DMS114 treated with DMSO at 0.1 percent for 48 hours (cell line): ENCODE data around the gene SYCP2L.

Source experiments
- DNase-seq: peaks from one replicate; lab custom pipeline; 2025; ENCODE audit not compliant: unreplicated experiment; lab: John Stamatoyannopoulos, UW

Gene SYCP2L

DNA sequence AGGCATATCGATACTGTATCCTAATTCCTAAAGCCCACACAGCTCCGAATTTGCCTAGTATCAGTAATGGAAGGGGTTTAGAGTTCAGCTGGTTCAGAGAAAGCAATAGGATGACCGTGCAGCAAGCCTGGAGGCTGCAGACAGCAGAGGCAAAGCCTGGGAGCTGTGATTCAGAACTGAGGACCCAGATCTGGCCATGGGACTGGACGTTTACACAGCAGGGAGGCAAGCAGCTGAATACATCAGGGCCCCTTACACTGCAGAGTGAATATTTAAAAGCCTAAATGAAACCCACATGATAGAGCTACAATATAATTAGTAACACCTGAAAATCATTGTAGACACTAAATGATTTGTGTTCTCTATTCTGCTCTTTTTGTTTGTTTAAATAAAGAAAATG lies 119.2 kb downstream of the SYCP2L start:
- no peak for DNase-seq

GRCh38 chr6:11007715-11008608 lies 121.1 kb downstream of the SYCP2L start:
- no peak for DNase-seq

DNA sequence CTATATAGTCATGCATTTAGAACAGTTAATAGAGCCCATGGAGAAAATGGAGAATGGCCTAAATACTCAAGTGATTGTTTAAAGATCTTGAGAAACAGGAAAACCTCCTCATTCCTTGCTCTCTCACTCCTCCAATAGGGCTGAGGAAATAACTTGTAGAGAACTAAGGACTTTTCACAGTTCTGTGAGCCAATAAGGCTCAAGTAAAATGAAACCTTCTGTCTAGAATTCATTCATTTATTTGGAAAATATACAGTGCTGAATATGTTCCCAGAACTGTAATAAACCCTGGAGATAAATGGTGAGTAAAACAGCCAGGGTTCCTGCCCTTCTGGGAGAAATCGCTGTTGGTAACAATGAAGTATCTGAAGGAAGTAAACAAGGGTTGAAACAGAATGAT lies 122.0 kb downstream of the SYCP2L start:
- DNase-seq: no peak

DNA sequence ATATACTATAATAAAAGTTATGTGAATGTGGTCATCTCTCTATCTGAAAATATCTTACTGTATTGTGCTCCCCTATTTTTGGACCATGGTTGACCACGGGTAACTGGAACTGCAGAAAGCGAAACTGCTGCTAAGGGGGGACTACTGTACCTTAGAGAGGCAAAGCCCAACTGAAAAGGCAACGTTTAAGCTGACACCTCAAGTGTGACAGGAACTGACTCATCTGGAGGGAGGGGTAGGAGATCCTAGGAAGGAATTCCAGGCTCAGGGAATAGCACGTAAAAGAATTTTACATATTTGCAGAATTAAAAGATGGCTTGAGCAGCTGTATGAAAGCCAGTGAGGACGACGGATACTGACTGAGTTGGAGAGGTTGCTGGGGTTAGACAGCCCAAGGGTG lies 122.5 kb downstream of the SYCP2L start:
- no peak for DNase-seq

DNA sequence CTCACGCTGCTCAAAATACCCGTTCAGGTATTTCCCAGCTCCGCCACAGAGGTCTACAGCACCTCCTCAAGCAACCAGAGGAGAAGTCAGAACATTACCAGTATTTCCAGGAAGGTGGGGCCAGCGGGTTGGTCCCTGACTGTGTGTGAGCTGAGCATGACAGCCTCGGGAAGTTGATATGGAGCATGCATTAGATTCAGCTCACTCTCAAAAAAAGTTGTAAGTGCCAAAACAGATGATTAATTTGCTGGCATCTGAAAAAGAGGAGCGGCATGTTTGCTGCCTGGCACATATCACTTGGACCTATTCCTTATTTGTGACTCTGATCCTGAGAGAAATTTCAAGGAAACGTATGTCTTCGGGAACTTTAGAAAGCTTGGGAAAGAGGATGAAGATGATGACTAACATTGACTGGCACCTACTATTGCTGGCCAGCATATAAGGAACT lies 125.0 kb downstream of the SYCP2L start:
- DNase-seq: no peak

DNA sequence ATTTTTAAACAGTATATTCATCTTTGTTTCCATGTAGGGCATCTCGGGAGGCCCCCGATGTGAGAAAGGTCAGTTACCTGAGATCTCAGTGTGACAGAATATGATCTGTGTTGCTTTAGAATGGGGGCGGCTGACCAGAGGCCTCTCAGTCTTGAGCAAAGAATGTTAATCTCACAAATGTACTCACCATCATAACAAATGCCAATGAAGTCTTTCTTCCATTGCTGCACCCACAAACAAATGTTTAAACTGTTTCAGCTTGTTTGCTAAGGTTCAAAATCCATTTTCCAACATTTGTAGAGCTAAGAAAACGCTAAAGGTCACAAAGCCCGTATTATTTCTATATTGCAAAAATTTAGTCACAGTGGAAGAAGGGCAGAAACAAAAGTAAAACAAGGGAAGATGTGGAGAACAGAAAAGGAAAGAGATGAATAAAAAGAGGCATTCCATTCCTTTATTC lies 125.5 kb downstream of the SYCP2L start:
- no peak for DNase-seq

GRCh38 chr6:11012976-11013720 lies 126.3 kb downstream of the SYCP2L start:
- DNase-seq: no peak

- no peak for DNase-seq
Observed at GRCh38 chr6:11013721-11014070, 126.8 kb downstream of the SYCP2L start.

DNA sequence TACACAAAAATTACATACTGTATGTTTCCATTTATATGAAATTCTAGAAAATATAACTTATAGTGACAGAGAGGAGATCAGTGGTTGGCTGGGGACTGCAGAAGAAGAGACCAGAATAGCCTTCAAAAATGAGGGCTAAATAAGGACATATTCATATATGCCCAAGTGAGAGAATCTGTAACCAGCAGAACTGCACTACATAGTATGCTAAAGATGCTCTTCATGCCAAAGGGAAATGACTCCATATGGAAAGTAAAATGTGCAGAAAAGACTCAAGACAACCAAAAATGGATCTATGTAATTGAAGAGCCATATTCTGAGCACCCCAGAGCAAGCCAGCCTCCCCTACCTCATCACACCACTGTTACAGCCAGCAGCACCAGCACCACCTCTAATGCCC lies 128.2 kb downstream of the SYCP2L start:
- DNase-seq: no peak

GRCh38 chr6:11016452-11016851 lies 129.6 kb downstream of the SYCP2L start:
- no peak for DNase-seq

DNA sequence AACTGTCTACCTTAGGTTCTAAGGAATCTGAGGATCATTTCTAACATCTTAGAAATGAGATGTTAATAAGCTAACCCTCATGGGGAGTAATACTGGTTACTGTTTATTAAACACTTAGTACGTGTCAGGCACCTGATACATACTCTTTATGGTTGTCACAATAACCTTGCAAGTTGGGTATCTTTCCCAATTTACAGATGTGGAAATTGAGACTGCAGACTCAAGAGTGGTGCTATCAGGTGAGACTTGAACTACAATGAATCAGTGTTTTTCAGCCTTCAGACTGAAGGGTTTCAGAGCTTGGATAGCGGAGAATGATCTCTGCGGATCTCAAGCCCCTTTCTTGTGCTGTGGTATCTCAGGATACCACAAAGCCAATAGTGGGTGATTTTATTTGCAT lies 130.2 kb downstream of the SYCP2L start:
- no peak for DNase-seq

GRCh38 chr6:11018225-11018624 lies 131.4 kb downstream of the SYCP2L start:
- DNase-seq: no peak

DNA sequence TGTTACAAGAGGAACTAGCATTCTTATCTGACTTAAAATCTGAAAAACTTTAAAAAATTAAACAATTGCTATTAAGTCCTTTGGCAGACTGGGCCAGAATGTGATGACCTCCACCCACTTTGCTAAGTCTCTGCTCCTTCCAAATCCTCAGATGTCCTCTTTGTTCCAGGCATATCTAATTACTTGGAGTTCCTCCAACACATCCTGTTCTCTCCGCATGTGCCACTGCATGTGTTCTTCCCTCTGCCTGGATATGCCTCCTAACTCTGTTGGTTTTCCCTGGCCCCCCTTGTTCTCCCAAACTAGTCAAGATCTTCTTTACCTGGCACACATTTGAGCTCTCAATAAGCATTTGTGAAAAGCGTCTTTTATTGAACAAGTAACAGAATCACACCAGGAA lies 134.2 kb downstream of the SYCP2L start:
- no peak for DNase-seq

DNA sequence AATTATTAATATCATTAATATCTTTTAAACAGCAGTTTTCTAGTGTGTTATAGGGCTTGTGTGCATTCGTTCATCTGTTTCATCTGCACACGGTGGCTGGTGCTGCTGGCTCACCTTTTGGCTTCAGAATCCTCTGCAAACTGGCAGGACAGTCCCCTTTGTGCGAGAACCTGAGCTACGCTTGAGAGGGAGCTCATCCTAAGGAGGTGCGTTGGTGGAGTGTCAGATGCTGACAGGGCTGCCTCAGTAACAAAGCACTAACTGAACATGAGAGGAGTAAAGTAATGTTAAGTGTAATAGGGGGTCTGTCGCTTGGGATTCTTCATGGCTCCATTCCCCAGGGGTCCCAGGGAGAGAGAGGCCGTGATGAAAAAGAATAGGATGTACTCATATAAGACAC lies 134.9 kb downstream of the SYCP2L start:
- DNase-seq: no peak

- DNase-seq: no peak
Observed at GRCh38 chr6:11023032-11023431, 136.2 kb downstream of the SYCP2L start.
